ENCODE results near the gene TMOD1. TPM values are rescaled to one million over a fixed set of nuclear protein-coding genes. Genes with fewer than 3 reads are reported as not detected.

The TMOD1 gene
- total RNA-seq, 2 donors from 2014 or later, result 118 to 122 TPM

DNA sequence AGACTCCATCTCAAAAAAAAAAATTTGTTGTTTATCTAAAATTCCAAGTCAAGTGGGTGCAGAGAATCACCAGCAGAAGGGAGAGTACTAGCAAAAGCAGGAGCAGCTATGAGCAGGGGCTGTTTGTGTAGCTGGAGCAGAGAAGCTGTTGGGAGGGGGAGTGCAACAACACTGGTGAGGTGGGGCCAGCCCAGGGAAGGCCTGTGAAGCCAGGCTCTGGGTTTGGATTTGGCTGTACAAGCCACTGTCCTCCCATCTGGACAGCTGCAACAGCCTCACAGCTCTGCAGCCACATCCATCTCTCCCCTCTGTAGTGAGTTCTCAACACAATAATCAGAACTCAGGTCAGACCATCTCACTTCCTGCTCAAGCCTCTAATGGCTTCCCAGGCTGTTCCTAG, 59.4 kb downstream of the TMOD1 start:
- Histone ChIP-seq H3K4me3 (no peak overlapping the region), H3K27ac (peak overlapping the region; percentile 83 to 92), H3K4me1 (peaks cover 0 to 76% of the 10 kb centered on the region in 2 donors), H3K36me3 (peaks cover 10% of the 10 kb centered on the region), H3K27me3 (no peaks in the 10 kb centered on the region), H3K9me3 (no peaks in the 10 kb centered on the region)
- TF ChIP-seq, protein P1, sequence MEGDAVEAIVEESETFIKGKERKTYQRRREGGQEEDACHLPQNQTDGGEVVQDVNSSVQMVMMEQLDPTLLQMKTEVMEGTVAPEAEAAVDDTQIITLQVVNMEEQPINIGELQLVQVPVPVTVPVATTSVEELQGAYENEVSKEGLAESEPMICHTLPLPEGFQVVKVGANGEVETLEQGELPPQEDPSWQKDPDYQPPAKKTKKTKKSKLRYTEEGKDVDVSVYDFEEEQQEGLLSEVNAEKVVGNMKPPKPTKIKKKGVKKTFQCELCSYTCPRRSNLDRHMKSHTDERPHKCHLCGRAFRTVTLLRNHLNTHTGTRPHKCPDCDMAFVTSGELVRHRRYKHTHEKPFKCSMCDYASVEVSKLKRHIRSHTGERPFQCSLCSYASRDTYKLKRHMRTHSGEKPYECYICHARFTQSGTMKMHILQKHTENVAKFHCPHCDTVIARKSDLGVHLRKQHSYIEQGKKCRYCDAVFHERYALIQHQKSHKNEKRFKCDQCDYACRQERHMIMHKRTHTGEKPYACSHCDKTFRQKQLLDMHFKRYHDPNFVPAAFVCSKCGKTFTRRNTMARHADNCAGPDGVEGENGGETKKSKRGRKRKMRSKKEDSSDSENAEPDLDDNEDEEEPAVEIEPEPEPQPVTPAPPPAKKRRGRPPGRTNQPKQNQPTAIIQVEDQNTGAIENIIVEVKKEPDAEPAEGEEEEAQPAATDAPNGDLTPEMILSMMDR (IDR thresholded peaks at IDR 0.05), result no peak
- DNase-seq (ENCODE audit: low spot score), result peak; percentile 58

DNA sequence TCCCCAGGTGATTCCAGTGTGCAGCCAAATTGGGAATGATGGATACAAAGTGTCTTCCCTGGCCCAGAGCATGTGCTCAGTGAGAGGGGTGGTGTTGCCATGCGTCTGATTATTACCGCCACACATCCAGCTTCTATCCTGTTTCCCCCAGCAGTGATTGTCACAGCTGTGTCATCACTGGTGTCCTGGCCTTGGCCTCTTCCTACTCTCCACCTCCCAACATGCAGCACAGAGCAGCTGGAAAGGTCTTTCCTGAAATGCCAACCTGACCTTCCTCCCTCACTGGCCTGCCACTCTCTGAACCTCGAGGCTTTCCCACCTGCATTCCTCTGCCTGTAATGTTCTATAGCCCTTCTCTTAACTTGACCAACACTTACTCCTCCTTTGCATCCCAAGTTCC, 60.0 kb downstream of the TMOD1 start:
- Histone ChIP-seq H3K27me3 (no peaks in the 10 kb centered on the region), H3K36me3 (peaks cover 16% of the 10 kb centered on the region), H3K4me1 (peaks cover 0 to 70% of the 10 kb centered on the region in 2 donors), H3K4me3 (no peak overlapping the region), H3K9me3 (no peaks in the 10 kb centered on the region), H3K27ac (peak overlapping the region; percentile 83 to 92)
- peak; percentile 47 for DNase-seq (ENCODE audit: low spot score)
- TF ChIP-seq, protein P1 (IDR thresholded peaks at IDR 0.05), result no peak

DNA sequence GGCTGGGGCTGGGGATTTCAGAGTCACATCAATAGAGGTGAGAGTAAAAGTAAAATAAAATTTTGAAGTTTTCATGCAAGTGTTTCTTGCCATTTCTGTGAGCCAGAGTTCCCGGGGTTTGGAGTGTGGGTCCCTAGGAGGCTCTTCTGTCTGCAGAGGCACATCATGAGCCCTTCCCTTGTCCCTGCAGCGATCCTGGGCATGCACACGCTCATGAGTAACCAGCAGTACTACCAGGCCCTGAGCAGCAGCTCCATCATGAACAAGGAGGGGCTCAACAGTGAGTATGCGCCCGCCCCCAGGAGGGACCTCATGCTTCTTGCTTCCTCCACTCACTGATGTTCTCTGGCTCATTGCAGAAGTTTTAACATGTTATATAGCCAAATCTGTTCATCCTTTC, 61.1 kb downstream of the TMOD1 start:
- TF ChIP-seq, protein P1 (IDR thresholded peaks at IDR 0.05), result no peak
- Histone ChIP-seq H3K4me3 (no peak overlapping the region), H3K9me3 (no peaks in the 10 kb centered on the region), H3K27ac (peak overlapping the region; percentile 83 to 92), H3K36me3 (peaks cover 27% of the 10 kb centered on the region), H3K27me3 (no peaks in the 10 kb centered on the region), H3K4me1 (peaks cover 0 to 60% of the 10 kb centered on the region in 2 donors)
- DNase-seq (ENCODE audit: low spot score), result peak; percentile 58

DNA sequence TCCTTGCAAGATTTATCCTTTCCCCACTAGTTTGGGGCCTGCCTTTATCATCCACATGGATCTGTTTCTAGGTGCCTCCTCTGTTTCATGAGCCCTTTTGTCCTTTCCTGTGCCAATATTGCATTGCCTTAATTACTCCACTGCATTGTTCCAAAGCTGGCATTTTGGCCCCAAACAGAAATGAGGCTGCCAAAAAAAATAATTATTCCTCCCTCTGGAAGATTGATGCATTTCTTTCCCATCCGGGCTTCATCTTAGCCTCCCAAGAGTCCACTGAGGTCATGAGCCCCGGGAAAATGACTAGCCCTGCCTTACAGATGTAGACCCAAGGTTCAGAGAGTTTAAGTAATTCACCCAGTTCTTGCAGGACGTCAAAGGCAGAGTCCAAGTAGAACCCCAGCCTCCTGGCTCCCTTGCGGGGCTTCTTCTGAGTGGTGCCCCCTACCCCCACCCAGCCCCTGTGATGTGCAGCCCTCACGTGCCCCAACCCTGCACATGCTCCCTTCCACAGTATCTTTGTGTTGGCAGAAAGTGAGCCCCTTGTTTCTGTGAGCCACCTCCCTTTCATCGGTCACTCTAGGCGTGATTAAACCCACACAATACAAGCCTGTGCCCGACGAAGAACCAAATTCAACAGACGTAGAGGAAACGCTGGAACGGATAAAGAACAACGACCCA, 62.1 kb downstream of the TMOD1 start:
- no peak overlapping the region for H3K4me3 ChIP-seq
- H3K27me3 ChIP-seq, result no peaks in the 10 kb centered on the region
- peak overlapping the region; percentile 76 to 83 for H3K27ac ChIP-seq
- peaks cover 0 to 51% of the 10 kb centered on the region in 2 donors for H3K4me1 ChIP-seq
- peaks cover 36% of the 10 kb centered on the region for H3K36me3 ChIP-seq
- peak; percentile 54 for DNase-seq (ENCODE audit: low spot score)
- TF ChIP-seq, protein P1 (IDR thresholded peaks at IDR 0.05), result no peak
- no peaks in the 10 kb centered on the region for H3K9me3 ChIP-seq

DNA sequence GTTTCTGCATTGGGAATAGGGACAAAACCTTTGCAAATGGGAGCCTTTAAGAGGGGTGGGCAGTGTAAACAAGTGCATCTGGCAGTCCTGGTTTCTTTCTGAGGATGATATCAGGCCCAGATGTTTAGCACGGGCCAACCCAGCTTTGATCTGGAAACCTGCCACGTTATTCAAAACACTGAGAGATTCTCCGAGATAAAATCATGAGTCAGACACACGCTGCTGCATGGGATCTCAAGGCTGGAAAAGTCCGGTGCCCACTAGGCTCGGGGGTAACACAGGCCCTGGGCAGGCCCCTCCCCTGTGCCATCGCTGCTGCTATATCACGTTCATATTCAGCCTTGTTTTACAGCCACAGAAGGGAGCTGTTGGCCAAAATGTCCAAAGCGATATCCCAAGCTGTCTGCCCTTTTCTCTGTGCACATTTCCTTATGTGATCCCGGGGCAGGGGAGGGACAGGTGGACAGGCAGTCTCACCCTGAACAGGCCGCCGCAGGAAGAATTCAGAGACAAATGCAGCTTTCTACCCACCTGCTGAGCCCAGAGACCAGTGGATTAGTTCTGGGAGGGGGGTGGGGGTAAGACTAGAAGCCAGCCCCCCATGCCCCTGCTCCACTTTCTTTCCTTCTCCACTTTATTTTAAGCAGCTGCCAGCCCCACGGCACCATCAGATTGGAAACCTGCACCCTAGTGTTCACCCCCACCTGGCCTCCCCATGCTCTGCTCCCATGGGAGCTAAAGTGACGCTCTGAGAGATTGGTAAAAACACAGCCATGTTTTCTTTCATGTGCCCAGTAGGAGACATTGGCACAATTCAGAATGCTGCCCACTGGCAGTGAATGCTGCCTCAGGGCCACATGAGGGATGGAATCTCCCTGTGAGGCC, 63.1 kb downstream of the TMOD1 start:
- Histone ChIP-seq H3K27ac (peak overlapping the region; percentile 76 to 83), H3K27me3 (no peaks in the 10 kb centered on the region), H3K4me3 (no peak overlapping the region), H3K4me1 (peaks cover 0 to 43% of the 10 kb centered on the region in 2 donors), H3K9me3 (no peaks in the 10 kb centered on the region), H3K36me3 (peaks cover 46% of the 10 kb centered on the region)
- peak; percentile 62 for DNase-seq (ENCODE audit: low spot score)
- TF ChIP-seq, protein P1 (IDR thresholded peaks at IDR 0.05), result no peak
